ENCODE results near the gene GUF1. TPM values are rescaled to one million over a fixed set of nuclear protein-coding genes. Genes with fewer than 3 reads are reported as not detected.

GUF1 gene
- total RNA-seq, 3 donors from 2014 or later (not counting 1 experiment from before 2014, with no cell fraction given): 14.1 to 17.9 (median 15.2) TPM

- Mint-ChIP-seq H3K4me3 (peak overlapping the region; percentile 95), H3K4me1 (peaks cover 42 to 45% of the 10 kb centered on the region in 2 donors), H3K27me3 (ENCODE audit: low read depth in 2 of 2) (peaks cover 0 to under 1% of the 10 kb centered on the region in 2 donors), H3K27ac (peak overlapping the region; percentile 70 to 92), H3K9me3 (no peaks in the 10 kb centered on the region), H3K36me3 (no peaks in the 10 kb centered on the region)
- Histone ChIP-seq H3K27me3 (ENCODE audit: control insufficient read depth, insufficient read depth, low read length) (no peaks in the 10 kb centered on the region), H3K4me1 (ENCODE audit: control insufficient read depth, insufficient read depth, low read length) (peaks cover 8% of the 10 kb centered on the region), H3K27ac (ENCODE audit: low read length) (no peak overlapping the region), H3K9me3 (ENCODE audit: control insufficient read depth, insufficient read depth, low read length) (no peaks in the 10 kb centered on the region), H3K36me3 (ENCODE audit: control insufficient read depth, insufficient read depth, low read length) (no peaks in the 10 kb centered on the region), H3K4me3 (ENCODE audit: low read length) (no peak overlapping the region)
- WGBS (ENCODE audit: insufficient coverage): 81% methylated on average over 6 of the region's 6 CpGs
- TF ChIP-seq, protein P1, sequence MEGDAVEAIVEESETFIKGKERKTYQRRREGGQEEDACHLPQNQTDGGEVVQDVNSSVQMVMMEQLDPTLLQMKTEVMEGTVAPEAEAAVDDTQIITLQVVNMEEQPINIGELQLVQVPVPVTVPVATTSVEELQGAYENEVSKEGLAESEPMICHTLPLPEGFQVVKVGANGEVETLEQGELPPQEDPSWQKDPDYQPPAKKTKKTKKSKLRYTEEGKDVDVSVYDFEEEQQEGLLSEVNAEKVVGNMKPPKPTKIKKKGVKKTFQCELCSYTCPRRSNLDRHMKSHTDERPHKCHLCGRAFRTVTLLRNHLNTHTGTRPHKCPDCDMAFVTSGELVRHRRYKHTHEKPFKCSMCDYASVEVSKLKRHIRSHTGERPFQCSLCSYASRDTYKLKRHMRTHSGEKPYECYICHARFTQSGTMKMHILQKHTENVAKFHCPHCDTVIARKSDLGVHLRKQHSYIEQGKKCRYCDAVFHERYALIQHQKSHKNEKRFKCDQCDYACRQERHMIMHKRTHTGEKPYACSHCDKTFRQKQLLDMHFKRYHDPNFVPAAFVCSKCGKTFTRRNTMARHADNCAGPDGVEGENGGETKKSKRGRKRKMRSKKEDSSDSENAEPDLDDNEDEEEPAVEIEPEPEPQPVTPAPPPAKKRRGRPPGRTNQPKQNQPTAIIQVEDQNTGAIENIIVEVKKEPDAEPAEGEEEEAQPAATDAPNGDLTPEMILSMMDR (IDR thresholded peaks at IDR 0.05): no peak
- ATAC-seq: no peak
- intact Hi-C loops (cut with micrococcal nuclease): no loop called here
- DNase-seq: no peak
Observed at GRCh38 chr4:44725166-44725565, 46.9 kb downstream of the GUF1 start.

GRCh38 chr4:44725726-44726037 lies 47.5 kb downstream of the GUF1 start:
- Mint-ChIP-seq H3K4me3 (peak overlapping the region; percentile 95), H3K27me3 (ENCODE audit: low read depth in 2 of 2) (peaks cover 0 to 5% of the 10 kb centered on the region in 2 donors), H3K9me3 (no peaks in the 10 kb centered on the region), H3K27ac (peak overlapping the region; percentile 70 to 92), H3K36me3 (no peaks in the 10 kb centered on the region), H3K4me1 (peaks cover 37 to 40% of the 10 kb centered on the region in 2 donors)
- intact Hi-C loops (cut with micrococcal nuclease): loop anchor here (1.0 kb wide), 1 partner anchor 47 kb away; the partner anchor contains the start of gene GUF1
- Histone ChIP-seq H3K4me1 (ENCODE audit: control insufficient read depth, insufficient read depth, low read length) (peaks cover 8% of the 10 kb centered on the region), H3K27ac (ENCODE audit: low read length) (no peak overlapping the region), H3K9me3 (ENCODE audit: control insufficient read depth, insufficient read depth, low read length) (no peaks in the 10 kb centered on the region), H3K27me3 (ENCODE audit: control insufficient read depth, insufficient read depth, low read length) (no peaks in the 10 kb centered on the region), H3K36me3 (ENCODE audit: control insufficient read depth, insufficient read depth, low read length) (no peaks in the 10 kb centered on the region), H3K4me3 (ENCODE audit: low read length) (peak overlapping the region; percentile 92)
- WGBS (ENCODE audit: insufficient coverage): 5% methylated on average over 9 of the region's 9 CpGs
- ATAC-seq (no peak), DNase-seq (no peak)
- TF ChIP-seq, protein P1 (IDR thresholded peaks at IDR 0.05): no peak

DNA sequence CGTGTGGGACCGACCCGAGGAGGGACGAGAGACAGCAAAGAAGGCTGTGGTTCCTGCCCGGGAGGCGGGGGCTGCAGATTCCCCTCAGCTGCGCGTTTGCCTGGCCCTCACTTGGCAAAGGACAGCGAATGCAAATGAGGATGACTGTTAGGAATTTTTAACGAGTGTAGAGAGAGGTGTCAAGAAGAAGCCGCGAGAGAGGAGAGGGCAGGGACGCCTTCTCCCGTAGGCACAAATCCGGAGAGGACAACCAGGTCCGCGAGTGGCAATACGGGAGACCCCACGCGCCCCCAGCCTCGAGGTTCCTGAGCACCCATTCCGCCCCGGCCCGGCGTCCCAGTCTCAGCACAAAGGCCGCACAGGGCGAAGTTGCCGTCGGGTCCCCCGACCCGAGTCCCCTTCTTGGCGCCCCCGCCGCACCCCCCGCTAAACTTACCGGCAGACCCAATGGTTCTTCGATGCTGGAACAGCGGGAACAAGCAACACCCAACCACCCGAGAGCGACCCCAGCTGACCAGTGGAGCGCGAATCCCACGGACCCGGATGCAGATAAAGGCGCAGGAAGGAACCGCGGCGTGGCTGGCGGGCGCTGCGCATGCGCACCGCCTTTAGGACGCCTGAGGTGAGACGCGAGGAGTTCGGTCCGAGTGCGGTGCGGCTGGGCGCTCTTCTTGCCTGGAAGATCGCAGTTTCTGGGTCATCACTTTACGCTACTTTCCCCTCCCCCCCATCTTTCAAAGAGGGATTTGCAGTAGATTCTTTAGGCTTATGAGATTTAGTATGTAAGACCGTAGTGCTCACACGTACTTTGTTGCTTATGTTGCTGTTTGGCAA lies 48.0 kb downstream of the GUF1 start, which contains the start of gene GNPDA2:
Gene GNPDA2, minus strand, starts transcription at position 519 of the 834 bp plus-strand sequence. CDS start 4,349 bp downstream, outside the sequence.
- TF ChIP-seq, protein P1 (IDR thresholded peaks at IDR 0.05): peak; percentile 11
- peak within 1 kb of the TSS; percentile 70 to 92 for H3K27ac Mint-ChIP-seq
- H3K4me3 Mint-ChIP-seq: peak within 1 kb of the TSS; percentile 95
- Histone ChIP-seq H3K27me3 (ENCODE audit: control insufficient read depth, insufficient read depth, low read length) (peaks cover under 1% of the 10 kb centered on the region), H3K4me1 (ENCODE audit: control insufficient read depth, insufficient read depth, low read length) (peaks cover 8% of the 10 kb centered on the region), H3K9me3 (ENCODE audit: control insufficient read depth, insufficient read depth, low read length) (no peaks in the 10 kb centered on the region), H3K27ac (ENCODE audit: low read length) (peak within 1 kb of the TSS; percentile 63), H3K4me3 (ENCODE audit: low read length) (peak within 1 kb of the TSS; percentile 92), H3K36me3 (ENCODE audit: control insufficient read depth, insufficient read depth, low read length) (no peaks in the 10 kb centered on the region)
- intact Hi-C loops (cut with micrococcal nuclease): loop anchor here (1.0 kb wide), 1 partner anchor 48 kb away; the partner anchor contains the start of gene GUF1
- H3K9me3 Mint-ChIP-seq: no peaks in the 10 kb centered on the region
- peak; percentile 70 to 90 for DNase-seq
- ATAC-seq: peak; percentile 90 to 94 (median 91)
- H3K4me1 Mint-ChIP-seq: peaks cover 32 to 36% of the 10 kb centered on the region in 2 donors
- no peaks in the 10 kb centered on the region for H3K36me3 Mint-ChIP-seq
- WGBS (ENCODE audit: insufficient coverage): under 1% methylated on average over 62 of the region's 65 CpGs
- H3K27me3 Mint-ChIP-seq (ENCODE audit: low read depth in 2 of 2): peaks cover 0 to 5% of the 10 kb centered on the region in 2 donors
